Astrocyte (in vitro differentiated cells and primary cell): ENCODE results near the gene PRSS12.

Source experiments
- CTCF ChIP-seq: IDR thresholded peaks from 2 replicates; pipeline ENCODE4 v1.5.1; 2011; ENCODE audit warnings: low read depth, mild to moderate bottlenecking, inconsistent platforms, low read length, moderate library complexity; ENCODE audit not compliant: insufficient read depth
- EZH2 ChIP-seq: IDR thresholded peaks from 2 replicates; pipeline ENCODE4 v1.6.1; 2012; ENCODE audit warnings: mild to moderate bottlenecking, low read length, inconsistent platforms; ENCODE audit not compliant: insufficient read depth

GRCh38 chr4:118346495-118346894, 6.3 kb downstream of the PRSS12 start:
- no peak for TF ChIP-seq CTCF
- TF ChIP-seq EZH2: no peak
